Activated CD4-positive, alpha-beta memory T cell treated with anti-CD3 and anti-CD28 coated beads, Interleukin-2, amount 10 ng/mL, durations not matched to agents 7 days and 5 days (primary cell): ENCODE data around the gene SOSTDC1. TPM values are rescaled to one million over a fixed set of nuclear protein-coding genes. Genes with fewer than 3 reads are reported as not detected.
"Not testable (repeated sequence)": the region's sequence is repeated elsewhere in the genome, so short reads cannot be mapped to it uniquely, and the experiment has no call there.

Experiments
- CTCF ChIA-PET: fragments of 350-600 bp; sonication (Branson Sonifier 250); formaldehyde crosslinking; loops from one replicate; lab custom pipeline; 2021; ENCODE audit warnings: antibody characterized with exemption, inconsistent platforms; lab: Charles Lee
- POLR2A ChIA-PET: fragments of 350-600 bp; sonication (Branson Sonifier 250); formaldehyde crosslinking; loops from one replicate; lab custom pipeline; 2021; ENCODE audit warnings: antibody characterized with exemption; lab: Charles Lee
- DNase-seq: peaks from one replicate; pipeline ENCODE4 v3.0.0-alpha.2; 2020
- H3K27ac Mint-ChIP-seq: one replicate; pipeline ENCODE4 v1.8.0; 2021; ENCODE audit warnings: mild to moderate bottlenecking, mixed read lengths
- H3K27me3 Mint-ChIP-seq: one replicate; pipeline ENCODE4 v1.8.0; 2021; ENCODE audit warnings: mixed read lengths
- H3K36me3 Mint-ChIP-seq: one replicate; pipeline ENCODE4 v1.8.0; 2021; ENCODE audit warnings: low read depth, mixed read lengths
- H3K4me1 Mint-ChIP-seq: one replicate; pipeline ENCODE4 v1.8.0; 2021; ENCODE audit warnings: mixed read lengths
- H3K4me3 Mint-ChIP-seq: one replicate; pipeline ENCODE4 v1.8.0; 2021; ENCODE audit warnings: mild to moderate bottlenecking, mixed read lengths
- H3K9me3 Mint-ChIP-seq: one replicate; pipeline ENCODE4 v1.8.0; 2021; ENCODE audit warnings: mixed read lengths
- total RNA-seq, 2 experiments: library from RNA; stranded (reverse); gene quantifications; one replicate each; pipeline ENCODE4 v1.2.3, GENCODE V29; 2021

The SOSTDC1 gene
- total RNA-seq, 2 experiments from 2014 or later = not detected

DNA sequence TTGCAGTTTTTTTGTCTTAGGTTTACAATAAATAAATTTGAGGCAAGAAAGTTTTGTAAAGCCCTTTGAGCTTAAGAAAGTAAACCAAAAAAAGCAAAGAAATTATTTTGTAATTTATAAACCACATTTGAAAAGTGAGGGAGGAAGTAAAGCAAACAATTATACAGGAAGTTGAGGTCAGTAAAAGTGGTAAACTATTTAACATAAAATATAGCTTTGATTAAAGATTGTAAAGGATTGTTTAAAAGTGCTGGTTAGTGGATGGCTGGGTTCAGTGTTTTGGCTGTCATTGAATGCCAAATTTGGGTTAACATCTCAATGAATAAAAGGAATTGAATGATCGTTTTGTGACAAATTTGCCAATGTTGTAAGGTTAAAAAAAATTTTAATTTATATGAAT is 9.9 kb downstream of the SOSTDC1 start:
- no peak overlapping the region for H3K27ac Mint-ChIP-seq
- no peaks in the 10 kb centered on the region for H3K36me3 Mint-ChIP-seq
- H3K4me1 Mint-ChIP-seq = no peaks in the 10 kb centered on the region
- no peaks in the 10 kb centered on the region for H3K9me3 Mint-ChIP-seq
- POLR2A ChIA-PET = no interaction called here
- no peaks in the 10 kb centered on the region for H3K27me3 Mint-ChIP-seq
- CTCF ChIA-PET = no interaction called here
- DNase-seq = no peak
- H3K4me3 Mint-ChIP-seq = no peak overlapping the region

DNA sequence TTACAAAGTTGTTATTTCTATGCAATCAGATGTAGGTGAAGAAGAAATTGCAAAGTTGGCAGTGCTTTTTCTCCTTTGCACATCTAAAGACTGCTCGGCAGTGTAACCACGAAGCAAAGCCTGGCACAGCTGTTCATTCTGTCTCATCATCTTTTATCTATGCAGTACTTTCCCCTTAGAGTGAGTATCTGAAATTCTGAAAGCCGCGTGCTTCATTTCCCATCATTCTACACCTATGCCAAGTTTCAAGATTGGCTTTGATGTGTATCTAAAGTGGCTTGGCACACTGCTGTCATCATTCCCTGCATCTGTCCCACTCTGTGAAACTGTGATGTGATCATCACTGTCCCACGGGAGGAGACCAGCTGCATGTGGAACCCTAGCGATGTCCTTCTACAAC is 15.2 kb downstream of the SOSTDC1 start:
- CTCF ChIA-PET = no interaction called here
- no peak overlapping the region for H3K4me3 Mint-ChIP-seq
- no peaks in the 10 kb centered on the region for H3K36me3 Mint-ChIP-seq
- H3K9me3 Mint-ChIP-seq = no peaks in the 10 kb centered on the region
- no peaks in the 10 kb centered on the region for H3K4me1 Mint-ChIP-seq
- no peaks in the 10 kb centered on the region for H3K27me3 Mint-ChIP-seq
- H3K27ac Mint-ChIP-seq = no peak overlapping the region
- POLR2A ChIA-PET = no interaction called here
- DNase-seq = no peak

DNA sequence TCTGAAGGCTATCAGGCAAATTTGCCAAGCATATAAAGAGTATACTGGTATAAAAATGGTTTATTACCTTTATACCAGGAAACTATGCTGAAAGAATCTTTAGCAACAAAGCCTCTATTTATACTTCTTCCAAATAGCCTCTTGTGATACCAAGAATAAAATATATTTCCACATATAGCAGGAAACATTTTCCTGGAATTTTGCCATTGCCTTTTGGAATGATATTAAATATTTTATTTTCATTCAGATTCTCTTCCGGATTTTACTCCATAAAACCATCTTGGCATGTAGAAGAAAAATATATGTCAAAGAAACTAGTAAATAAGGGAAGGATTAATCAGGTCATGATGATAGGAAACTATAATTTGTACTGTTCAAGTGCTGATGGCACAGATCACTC is 17.7 kb downstream of the SOSTDC1 start:
- Mint-ChIP-seq H3K9me3 (no peaks in the 10 kb centered on the region), H3K27me3 (no peaks in the 10 kb centered on the region), H3K4me1 (no peaks in the 10 kb centered on the region), H3K36me3 (no peaks in the 10 kb centered on the region), H3K27ac (no peak overlapping the region), H3K4me3 (no peak overlapping the region)
- CTCF ChIA-PET = no interaction called here
- DNase-seq = no peak
- POLR2A ChIA-PET = no interaction called here

DNA sequence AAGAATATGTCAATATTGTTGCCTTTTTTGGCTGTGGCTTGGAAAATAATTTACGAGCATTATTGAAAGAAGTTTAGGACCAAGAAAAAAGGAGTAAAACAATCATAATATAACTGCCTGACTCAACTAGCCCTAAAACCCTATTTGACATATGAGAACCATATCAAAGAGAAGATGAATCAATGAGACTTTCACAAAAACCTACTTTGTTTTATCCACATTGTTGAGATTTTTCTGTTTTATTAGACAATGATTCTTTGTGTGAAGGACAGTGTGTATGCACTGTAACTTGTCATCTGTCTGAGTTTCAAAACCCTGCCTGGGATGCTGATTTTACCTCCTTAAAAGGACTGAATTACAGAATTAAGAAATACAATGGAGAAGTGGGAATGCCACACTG is 19.0 kb downstream of the SOSTDC1 start:
- H3K27me3 Mint-ChIP-seq = no peaks in the 10 kb centered on the region
- no peak overlapping the region for H3K27ac Mint-ChIP-seq
- no peaks in the 10 kb centered on the region for H3K9me3 Mint-ChIP-seq
- no peak for DNase-seq
- H3K4me3 Mint-ChIP-seq = no peak overlapping the region
- no peaks in the 10 kb centered on the region for H3K4me1 Mint-ChIP-seq
- no peaks in the 10 kb centered on the region for H3K36me3 Mint-ChIP-seq
- ChIA-PET CTCF (no interaction called here), POLR2A (no interaction called here)

DNA sequence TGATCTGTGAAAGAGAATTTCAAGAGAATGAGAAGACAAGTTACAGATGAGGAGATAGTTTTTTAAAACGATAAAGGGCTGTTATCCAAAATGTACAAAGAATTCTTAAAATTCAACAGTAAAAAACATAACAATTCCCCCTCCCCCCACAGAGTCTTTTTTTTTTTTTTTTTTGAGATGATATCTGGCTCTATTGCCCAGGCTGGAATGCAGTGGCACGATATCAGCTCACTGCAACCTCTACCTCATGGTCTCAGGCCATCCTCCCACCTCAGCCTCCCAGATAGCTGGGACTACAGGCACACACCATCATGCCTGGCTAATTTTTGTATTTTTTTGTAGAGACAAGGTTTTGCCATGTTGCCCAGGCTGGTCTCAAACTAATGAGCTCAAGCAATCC is 21.7 kb downstream of the SOSTDC1 start:
- H3K36me3 Mint-ChIP-seq, CTCF ChIA-PET, H3K27ac Mint-ChIP-seq, DNase-seq, H3K9me3 Mint-ChIP-seq, H3K4me1 Mint-ChIP-seq, H3K4me3 Mint-ChIP-seq, H3K27me3 Mint-ChIP-seq, POLR2A ChIA-PET: not testable (repeated sequence)

DNA sequence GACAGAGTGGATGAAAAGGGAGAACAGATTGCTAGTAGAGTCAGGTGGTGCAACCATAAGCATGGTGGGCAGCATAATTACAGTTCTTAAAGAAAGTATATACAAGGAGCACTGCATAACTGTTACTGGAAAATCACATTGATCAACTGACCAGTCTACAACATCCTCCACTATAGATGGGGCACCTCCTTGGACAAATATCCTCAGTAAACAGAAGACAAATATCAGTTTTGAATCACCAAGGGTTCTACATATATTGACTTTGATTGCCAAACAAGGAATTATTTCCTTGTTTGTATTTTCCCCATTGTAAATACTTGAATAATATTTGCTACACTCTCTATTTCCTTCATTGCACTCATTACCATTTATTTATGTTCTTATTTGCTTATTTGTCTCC is 26.6 kb downstream of the SOSTDC1 start:
- Mint-ChIP-seq H3K27me3 (no peaks in the 10 kb centered on the region), H3K4me1 (no peaks in the 10 kb centered on the region), H3K36me3 (no peaks in the 10 kb centered on the region), H3K27ac (no peak overlapping the region), H3K4me3 (no peak overlapping the region), H3K9me3 (no peaks in the 10 kb centered on the region)
- POLR2A ChIA-PET = no interaction called here
- CTCF ChIA-PET = no interaction called here
- no peak for DNase-seq

DNA sequence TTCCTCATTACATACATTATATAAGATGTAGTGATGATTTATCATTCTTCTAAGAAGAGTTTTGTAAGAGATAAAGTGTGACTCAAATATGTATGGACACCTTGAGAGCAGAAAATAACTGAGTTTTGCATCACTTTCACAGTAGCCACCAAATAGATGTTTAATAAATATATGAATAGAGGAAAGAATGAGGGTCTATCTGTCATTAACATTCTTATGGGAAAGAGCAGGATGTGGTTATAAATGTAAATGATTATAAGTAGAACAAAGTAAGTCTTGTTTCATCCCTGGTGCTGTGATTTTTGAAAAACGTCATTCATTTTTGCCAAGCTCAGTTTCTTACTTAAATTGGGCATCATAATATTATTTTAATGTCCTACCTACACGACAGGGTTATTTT is 29.2 kb downstream of the SOSTDC1 start:
- CTCF ChIA-PET = interaction anchor here (1.7 to 5.6 kb wide), 2 partner anchors 128 to 129 kb away, joined by 8 to 66 read pairs; no protein-coding TSS in a partner anchor
- no peak overlapping the region for H3K4me3 Mint-ChIP-seq
- no peaks in the 10 kb centered on the region for H3K4me1 Mint-ChIP-seq
- DNase-seq = no peak
- no peak overlapping the region for H3K27ac Mint-ChIP-seq
- no peaks in the 10 kb centered on the region for H3K27me3 Mint-ChIP-seq
- no peaks in the 10 kb centered on the region for H3K9me3 Mint-ChIP-seq
- POLR2A ChIA-PET = interaction anchor here (0.6 to 1.6 kb wide), 2 partner anchors 10 to 16 kb away, joined by 3 to 6 read pairs; no protein-coding TSS in a partner anchor
- H3K36me3 Mint-ChIP-seq = no peaks in the 10 kb centered on the region

DNA sequence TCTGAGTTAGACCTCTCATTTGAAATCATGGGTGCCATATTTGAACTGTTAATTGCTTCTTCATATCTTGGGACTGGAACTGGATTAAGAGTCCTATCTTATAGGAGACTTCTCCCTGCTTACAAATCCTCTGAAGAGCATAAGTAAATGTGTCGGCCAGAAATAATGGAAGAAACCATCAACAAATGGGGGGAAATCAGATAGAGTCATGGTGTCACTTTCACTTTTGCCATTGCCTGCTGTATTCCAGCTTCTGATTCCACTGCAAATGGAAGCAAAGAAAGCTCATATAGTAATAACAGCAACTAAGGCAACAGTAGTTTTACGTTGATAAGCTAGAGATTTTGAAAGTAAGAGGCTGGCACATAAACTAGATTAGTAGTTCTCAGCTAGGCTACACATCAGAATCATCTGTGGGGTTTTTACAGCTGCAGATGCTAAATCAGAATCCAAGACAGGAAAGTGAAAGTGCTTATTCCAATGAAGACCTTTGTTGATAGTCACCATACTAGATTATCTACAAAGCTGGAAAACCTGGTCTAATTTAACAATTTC is 31.9 kb downstream of the SOSTDC1 start:
- Mint-ChIP-seq H3K9me3 (no peaks in the 10 kb centered on the region), H3K36me3 (no peaks in the 10 kb centered on the region), H3K27ac (no peak overlapping the region), H3K4me1 (no peaks in the 10 kb centered on the region), H3K4me3 (no peak overlapping the region), H3K27me3 (no peaks in the 10 kb centered on the region)
- POLR2A ChIA-PET = interaction anchor here (2.4 kb wide), 1 partner anchor 13 kb away, joined by 10 read pairs; no protein-coding TSS in a partner anchor
- DNase-seq = no peak
- CTCF ChIA-PET = interaction anchor here (1.0 to 5.6 kb wide), 4 partner anchors 9 to 132 kb away, joined by 3 to 66 read pairs (median 7); partner anchors contain the start of gene CRPPA

DNA sequence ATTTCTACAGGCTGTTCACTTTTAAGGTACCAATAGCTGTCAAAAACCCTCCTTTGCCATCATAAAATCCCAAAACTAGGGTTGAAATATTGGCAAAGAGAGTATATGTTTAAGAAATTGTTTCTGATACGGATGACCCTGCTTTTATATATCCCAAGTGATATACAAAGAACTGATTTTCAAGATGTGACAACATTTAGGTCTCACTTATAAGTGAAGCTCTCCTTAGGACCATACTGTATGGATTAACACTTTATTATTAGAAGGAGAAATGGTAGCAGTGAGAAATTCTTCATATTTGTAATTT is 33.2 kb downstream of the SOSTDC1 start:
- Mint-ChIP-seq H3K27ac (no peak overlapping the region), H3K4me1 (no peaks in the 10 kb centered on the region), H3K9me3 (no peaks in the 10 kb centered on the region), H3K36me3 (no peaks in the 10 kb centered on the region), H3K4me3 (no peak overlapping the region), H3K27me3 (no peaks in the 10 kb centered on the region)
- ChIA-PET POLR2A (interaction anchor here (1.4 to 2.4 kb wide), 2 partner anchors 9 to 12 kb away, joined by 6 to 10 read pairs; no protein-coding TSS in a partner anchor), CTCF (interaction anchor here (0.5 to 5.6 kb wide), 6 partner anchors 12 to 290 kb away, joined by 3 to 66 read pairs (median 4); partner anchors contain the start of gene CRPPA)
- DNase-seq = no peak

DNA sequence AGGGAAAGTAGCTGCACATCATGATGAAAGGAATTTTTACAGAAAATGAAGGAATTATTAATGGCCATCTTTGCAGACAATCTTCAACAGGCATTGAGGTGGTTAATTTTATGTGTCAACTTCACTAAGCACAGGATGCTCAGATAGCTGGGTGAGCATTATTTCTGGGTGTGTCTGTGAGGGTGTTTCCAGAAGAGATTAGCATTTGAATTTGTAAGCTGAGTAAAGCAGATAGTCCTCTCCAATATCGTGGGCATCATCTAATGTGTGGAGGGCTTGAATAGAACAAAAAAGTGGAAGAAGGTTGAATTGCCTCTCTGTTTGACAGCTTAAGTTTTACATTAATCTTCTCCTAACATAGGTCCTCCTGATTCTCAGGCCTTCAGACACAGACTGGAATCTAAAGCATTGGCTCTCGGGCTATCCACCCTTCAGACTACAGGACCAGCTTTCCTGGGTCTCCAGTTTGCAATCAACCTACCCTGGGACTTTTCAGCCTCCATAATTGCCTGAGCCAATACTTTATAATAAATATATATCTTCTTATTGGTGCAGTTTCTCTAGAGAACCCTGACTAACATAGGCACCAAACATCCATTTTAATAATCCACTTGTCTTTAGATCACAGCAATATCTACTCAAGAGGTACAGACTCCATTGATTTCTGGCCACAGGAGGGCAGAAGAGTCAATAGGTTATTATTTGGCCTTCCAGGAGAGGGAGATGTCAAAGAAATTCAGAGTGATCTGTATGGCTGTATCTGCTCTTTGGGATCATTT is 33.7 kb downstream of the SOSTDC1 start:
- ChIA-PET POLR2A (interaction anchor here (1.4 to 2.0 kb wide), 2 partner anchors 9 to 11 kb away, joined by 6 to 11 read pairs; partner anchors contain the start of gene CRPPA), CTCF (interaction anchor here (0.5 to 5.6 kb wide), 7 partner anchors 11 to 353 kb away, joined by 3 to 66 read pairs (median 3); partner anchors contain the start of gene CRPPA)
- peak; percentile 22 for DNase-seq
- no peak overlapping the region for H3K27ac Mint-ChIP-seq
- H3K27me3 Mint-ChIP-seq = no peaks in the 10 kb centered on the region
- H3K4me1 Mint-ChIP-seq = no peaks in the 10 kb centered on the region
- no peaks in the 10 kb centered on the region for H3K36me3 Mint-ChIP-seq
- no peaks in the 10 kb centered on the region for H3K9me3 Mint-ChIP-seq
- H3K4me3 Mint-ChIP-seq = no peak overlapping the region

DNA sequence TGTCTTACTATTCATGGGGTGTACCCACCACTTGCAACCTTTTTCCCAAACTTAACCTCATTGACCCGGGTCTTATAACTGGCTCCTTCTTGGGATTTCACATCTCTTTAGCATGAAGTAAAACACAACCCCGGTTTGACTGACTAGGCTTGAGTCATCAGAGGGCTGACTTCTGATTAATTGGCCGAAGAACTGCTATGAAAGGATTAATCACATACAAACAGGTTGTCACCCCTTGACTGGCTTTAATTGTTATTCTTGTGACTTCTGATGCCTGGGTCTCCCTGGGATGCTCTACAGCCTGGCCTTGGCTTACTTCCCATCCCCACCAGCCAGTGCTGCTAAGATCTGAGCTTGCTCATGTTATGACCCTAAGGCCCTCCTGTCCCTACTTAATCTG is 35.4 kb downstream of the SOSTDC1 start:
- no peak for DNase-seq
- ChIA-PET CTCF (interaction anchor here (1.6 to 1.8 kb wide), 2 partner anchors 135 to 352 kb away, joined by 3 to 5 read pairs; no protein-coding TSS in a partner anchor), POLR2A (interaction anchor here (2.0 kb wide), 1 partner anchor 9 kb away, joined by 11 read pairs; the partner anchor contains the start of gene CRPPA)
- H3K27ac Mint-ChIP-seq = no peak overlapping the region
- H3K36me3 Mint-ChIP-seq = no peaks in the 10 kb centered on the region
- H3K9me3 Mint-ChIP-seq = no peaks in the 10 kb centered on the region
- no peaks in the 10 kb centered on the region for H3K27me3 Mint-ChIP-seq
- no peak overlapping the region for H3K4me3 Mint-ChIP-seq
- H3K4me1 Mint-ChIP-seq = no peaks in the 10 kb centered on the region

DNA sequence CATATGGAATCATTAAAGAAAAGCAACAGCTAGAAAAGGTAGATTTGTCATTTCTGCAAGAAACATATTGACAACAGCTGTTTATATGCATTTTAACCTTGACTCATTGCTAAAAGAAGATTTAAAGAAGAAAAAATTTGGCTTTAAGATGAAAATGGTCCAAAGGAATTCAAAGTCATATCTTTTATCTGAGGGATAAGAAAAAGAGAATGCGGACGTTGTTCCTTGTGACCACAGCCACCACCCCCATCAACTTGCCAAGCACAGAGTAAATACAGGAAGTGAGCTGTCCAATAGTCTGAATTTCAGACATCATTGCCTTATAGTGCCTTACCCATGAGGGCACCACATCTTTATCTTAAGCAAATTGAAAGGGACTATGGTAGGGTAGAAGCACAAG is 36.9 kb downstream of the SOSTDC1 start:
- CTCF ChIA-PET = interaction anchor here (1.8 kb wide), 1 partner anchor 136 kb away, joined by 5 read pairs; no protein-coding TSS in a partner anchor
- H3K9me3 Mint-ChIP-seq = no peaks in the 10 kb centered on the region
- no peak for DNase-seq

DNA sequence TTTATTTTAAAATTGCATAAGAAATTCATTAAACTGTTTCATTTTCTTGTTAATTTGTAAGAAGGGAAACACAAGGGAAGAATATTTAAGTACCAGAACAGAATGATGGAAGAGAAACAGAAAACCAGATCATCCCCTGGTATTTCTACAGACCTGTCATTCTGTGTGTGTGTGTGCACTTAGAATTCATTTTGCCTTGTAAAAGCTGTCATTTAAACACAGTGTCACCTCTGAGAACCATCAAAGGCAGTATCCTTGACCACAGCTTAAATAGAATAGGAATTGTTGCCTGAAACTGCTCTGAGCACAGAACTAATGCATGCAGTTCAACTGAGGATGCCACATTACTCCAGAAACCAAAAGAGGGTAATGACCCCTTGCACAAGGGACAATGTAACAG is 37.4 kb downstream of the SOSTDC1 start:
- CTCF ChIA-PET = no interaction called here
- no peak overlapping the region for H3K27ac Mint-ChIP-seq
- POLR2A ChIA-PET = interaction anchor here (1.0 kb wide), 1 partner anchor 217 kb away, joined by 3 read pairs; the partner anchor contains the start of genes ANKMY2 and BZW2
- H3K4me1 Mint-ChIP-seq = no peaks in the 10 kb centered on the region
- no peak overlapping the region for H3K4me3 Mint-ChIP-seq
- H3K36me3 Mint-ChIP-seq = no peaks in the 10 kb centered on the region
- H3K27me3 Mint-ChIP-seq = no peaks in the 10 kb centered on the region
- DNase-seq = no peak
- H3K9me3 Mint-ChIP-seq = no peaks in the 10 kb centered on the region

More for the DNA sequence above, 36.9 kb downstream of the SOSTDC1 start:
- H3K4me3 Mint-ChIP-seq = no peak overlapping the region
- POLR2A ChIA-PET = interaction anchor here (1.0 kb wide), 1 partner anchor 217 kb away, joined by 3 read pairs; the partner anchor contains the start of genes ANKMY2 and BZW2
- no peaks in the 10 kb centered on the region for H3K27me3 Mint-ChIP-seq
- H3K27ac Mint-ChIP-seq = no peak overlapping the region
- no peaks in the 10 kb centered on the region for H3K36me3 Mint-ChIP-seq
- no peaks in the 10 kb centered on the region for H3K4me1 Mint-ChIP-seq
